NCI-H2107 treated with DMSO at 0.1 percent for 48 hours (cell line): ENCODE data around the gene ARL5C.
"Not testable (repeated sequence)": the region's sequence is repeated elsewhere in the genome, so short reads cannot be mapped to it uniquely, and the experiment has no call there.

ENCODE experiments used
- DNase-seq: peaks from one replicate; lab custom pipeline; 2025; ENCODE audit not compliant: unreplicated experiment; lab: John Stamatoyannopoulos, UW

Gene ARL5C

DNA sequence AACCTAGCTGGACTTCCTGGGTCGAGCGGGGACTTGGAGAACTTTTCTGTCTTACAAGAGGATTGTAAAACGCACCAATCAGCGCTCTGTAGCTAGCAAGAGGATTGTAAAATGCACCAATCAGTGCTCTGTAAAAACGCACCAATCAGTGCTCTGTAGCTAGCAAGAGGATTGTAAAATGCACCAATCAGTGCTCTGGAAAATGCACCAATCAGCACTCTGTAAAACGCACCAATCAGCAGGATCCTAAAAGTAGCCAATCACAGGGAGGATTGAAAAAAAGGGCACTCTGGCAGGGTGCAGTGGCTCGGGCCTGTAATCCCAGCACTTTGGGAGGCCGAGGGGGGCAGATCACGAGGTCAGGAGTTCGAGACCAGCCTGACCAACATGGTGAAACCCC, 2.5 kb upstream of the ARL5C start:
- DNase-seq = not testable (repeated sequence)

GRCh38 chr17:39167476-39167875, 1.5 kb upstream of the ARL5C start:
- no peak for DNase-seq

- no peak for DNase-seq
Measured at GRCh38 chr17:39166437-39167335, 725 bp upstream of the ARL5C start.

GRCh38 chr17:39165178-39165840, 652 bp downstream of the ARL5C start:
- DNase-seq = no peak

DNA sequence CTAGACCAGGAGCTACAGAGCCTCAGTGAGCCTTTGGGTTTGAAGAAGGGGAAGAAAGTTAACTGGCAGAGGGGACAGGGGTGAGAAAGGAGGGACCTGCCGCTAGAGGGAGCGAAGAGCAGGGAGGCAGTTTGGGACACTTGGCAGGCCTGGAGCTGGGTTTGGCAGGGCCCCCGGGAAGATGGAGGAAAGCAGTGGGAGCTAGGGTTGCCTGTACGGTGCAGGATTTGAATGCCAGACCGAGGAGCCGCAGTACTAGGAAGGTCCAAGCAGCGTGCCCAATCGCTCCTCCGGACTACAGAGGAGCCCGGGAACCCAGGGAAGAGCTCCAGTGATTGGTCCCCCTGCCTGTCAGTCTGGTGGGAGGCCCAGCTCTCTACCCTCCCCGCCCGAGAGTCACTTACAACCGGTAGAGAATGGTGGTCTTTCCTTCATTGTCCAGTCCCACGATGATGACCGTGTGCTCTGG, 1.3 kb downstream of the ARL5C start:
- DNase-seq = peak; percentile 38

- DNase-seq = no peak
Measured at GRCh38 chr17:39161962-39162361, 4.0 kb downstream of the ARL5C start.

DNA sequence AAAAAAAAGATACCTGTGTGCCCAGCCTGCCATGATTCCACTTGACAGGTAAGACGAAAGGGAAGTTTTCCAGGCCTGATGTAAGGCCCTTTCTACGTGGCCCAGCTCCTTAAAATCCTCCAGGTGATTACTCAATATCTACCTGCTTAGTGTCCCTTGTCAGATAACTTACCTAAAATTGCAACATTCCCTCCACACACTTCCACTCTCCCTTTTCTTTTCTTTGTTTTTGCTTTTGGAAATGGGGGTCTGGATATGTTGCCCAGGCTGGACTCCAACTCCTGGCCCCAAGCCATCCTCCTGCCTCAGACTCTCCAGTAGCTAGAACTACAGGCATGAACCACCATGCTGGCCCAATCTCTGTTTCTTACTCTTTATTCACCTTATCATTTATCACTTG, 7.3 kb downstream of the ARL5C start:
- no peak for DNase-seq

GRCh38 chr17:39156491-39156890, 9.5 kb downstream of the ARL5C start:
- no peak for DNase-seq

DNA sequence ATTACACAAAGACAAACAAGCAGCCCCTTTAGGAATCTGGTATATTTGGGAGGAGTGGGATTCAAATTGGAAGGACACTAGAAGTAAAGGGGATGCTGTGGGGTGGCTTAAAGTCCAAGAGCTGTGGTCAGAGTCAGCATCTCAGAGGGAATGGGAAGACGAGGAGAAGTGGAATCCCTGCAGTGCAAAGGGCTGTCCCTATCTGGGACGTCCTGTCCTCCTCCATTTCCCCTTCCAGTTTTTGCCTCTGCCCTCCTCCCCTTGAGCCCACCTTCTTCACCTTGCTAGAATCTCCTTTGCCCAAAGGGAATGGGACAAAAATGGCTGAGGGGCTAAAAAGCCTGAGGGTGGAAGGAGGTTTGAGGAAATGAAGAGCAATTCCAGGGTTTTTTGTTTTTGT, 10.3 kb downstream of the ARL5C start:
- DNase-seq = no peak

GRCh38 chr17:39153599-39154051, 12.3 kb downstream of the ARL5C start:
- DNase-seq = peak; percentile 57

- peak; percentile 62 for DNase-seq
Measured at GRCh38 chr17:39151943-39152818, 13.8 kb downstream of the ARL5C start.

DNA sequence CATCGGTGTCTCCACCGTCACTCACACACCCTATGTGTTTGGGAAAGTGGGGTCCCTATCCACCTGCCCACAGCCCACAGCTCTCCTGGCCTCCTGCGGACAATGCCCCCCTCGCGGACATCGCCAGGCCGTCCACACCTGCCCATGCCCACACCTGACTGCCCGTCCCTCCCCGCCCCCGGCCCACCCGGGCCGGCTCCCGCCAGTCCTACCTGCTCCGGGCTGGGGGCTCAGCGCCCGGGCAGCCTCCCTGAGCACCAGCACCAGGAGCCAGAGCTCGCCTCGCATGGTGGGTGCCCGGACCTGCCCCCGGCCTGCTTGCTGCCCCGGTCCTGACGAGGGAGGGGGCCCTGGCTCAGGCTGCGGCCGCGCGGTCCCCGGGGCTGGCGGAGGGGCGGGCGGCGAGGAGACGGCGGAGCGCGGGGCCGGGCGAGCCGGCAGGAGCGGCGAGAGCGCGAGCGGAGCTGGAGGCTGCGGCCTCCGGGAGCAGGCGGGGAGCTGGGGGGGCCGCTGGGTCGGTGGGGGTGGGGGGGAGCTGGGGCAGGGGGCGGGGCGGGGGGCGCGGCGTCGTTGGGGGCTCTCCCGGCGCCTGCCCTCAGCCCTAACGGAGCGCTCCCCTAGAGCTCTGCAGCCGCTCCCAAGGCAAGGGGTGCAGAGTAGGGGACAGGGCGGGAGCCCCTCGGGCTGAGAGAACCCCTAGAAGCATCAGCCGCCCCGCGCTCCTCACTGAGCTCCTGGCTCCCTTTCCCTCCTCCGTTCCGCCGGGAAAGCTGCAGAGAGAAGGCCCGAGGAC, 14.6 kb downstream of the ARL5C start, which contains the start of gene PLXDC1:
Gene PLXDC1, minus strand, starts transcription at position 488 of the 793 bp plus-strand sequence. Its CDS starts 200 bp downstream, at position 288.
- no peak for DNase-seq

DNA sequence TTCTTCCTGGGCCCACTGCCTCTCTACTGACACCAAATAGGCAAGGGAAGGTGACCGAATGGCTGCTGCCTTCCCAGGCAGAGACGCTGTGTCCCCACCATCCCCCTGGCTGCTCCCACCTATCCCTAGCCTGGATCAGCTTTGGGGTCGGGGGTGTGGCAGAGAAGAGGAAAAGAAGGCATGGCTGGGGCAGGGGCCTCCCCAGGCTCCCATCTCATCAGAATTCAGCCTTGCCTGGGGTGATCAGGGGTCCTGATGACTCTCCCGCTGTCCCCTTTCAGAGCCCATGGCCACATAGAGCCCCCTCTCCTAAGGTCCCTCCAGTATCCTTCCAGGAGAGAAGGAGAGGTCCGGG, 15.2 kb downstream of the ARL5C start:
- no peak for DNase-seq

- no peak for DNase-seq
Measured at GRCh38 chr17:39150104-39150634, 15.8 kb downstream of the ARL5C start.

- no peak for DNase-seq
Measured at GRCh38 chr17:39147221-39148185, 18.5 kb downstream of the ARL5C start.

GRCh38 chr17:39146273-39146672, 19.7 kb downstream of the ARL5C start:
- no peak for DNase-seq

GRCh38 chr17:39145143-39145542, 20.8 kb downstream of the ARL5C start:
- DNase-seq = no peak

GRCh38 chr17:39144416-39144840, 21.5 kb downstream of the ARL5C start:
- peak; percentile 87 for DNase-seq

- DNase-seq = no peak
Measured at GRCh38 chr17:39143552-39144093, 22.3 kb downstream of the ARL5C start.
